GF-D8 (cell line): ENCODE data around the gene ARHGEF38.
A peak's percentile ranks its signal among the peaks of the same experiment; 100 is the strongest.
"Not testable (repeated sequence)": the region's sequence is repeated elsewhere in the genome, so short reads cannot be mapped to it uniquely, and the experiment has no call there.

ENCODE experiments used
- DNase-seq: peaks from one replicate; lab custom pipeline; 2025; lab: John Stamatoyannopoulos, UW

The ARHGEF38 gene

DNA sequence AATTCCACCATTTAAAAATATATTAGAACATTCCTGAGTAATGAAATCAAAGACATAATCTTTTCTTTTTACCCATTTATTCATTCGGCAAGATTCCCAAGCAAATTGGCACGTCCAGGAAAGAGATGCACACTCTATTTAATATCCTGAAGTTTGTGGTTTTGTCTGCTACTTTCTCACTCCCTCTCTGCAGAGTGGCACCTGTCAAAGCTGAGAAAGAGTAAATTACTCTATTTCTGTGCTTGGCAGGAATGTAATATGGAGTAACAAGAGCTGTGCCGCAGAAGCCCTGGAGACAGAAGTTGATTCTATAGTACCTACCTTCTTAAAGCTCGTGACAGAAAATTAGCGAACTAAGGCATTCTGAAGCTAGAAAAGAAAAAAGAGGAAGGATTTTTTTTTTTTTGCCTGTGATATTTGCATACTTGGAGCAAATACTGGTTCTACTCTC is 161.7 kb downstream of the ARHGEF38 start:
- DNase-seq: peak; percentile 79

DNA sequence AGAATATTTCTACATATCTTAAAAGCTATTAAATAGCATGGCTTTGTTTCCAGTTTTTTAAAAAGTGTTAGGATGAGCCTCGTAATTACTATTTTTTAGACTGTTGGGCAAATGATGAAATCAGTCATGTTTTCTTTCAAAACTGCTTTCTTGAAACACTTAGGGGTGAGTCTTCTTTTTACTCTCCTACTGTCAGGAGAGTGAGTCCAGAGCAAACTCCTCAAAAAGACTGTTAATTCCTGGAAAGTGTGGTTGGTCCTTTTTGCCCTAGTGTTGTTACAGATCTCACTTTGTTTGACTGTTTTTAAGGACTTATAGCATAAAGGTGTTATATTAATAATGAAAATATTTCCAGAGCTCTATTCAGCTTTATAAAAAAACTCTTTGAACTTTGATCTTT is 162.5 kb downstream of the ARHGEF38 start:
- peak; percentile 35 for DNase-seq

DNA sequence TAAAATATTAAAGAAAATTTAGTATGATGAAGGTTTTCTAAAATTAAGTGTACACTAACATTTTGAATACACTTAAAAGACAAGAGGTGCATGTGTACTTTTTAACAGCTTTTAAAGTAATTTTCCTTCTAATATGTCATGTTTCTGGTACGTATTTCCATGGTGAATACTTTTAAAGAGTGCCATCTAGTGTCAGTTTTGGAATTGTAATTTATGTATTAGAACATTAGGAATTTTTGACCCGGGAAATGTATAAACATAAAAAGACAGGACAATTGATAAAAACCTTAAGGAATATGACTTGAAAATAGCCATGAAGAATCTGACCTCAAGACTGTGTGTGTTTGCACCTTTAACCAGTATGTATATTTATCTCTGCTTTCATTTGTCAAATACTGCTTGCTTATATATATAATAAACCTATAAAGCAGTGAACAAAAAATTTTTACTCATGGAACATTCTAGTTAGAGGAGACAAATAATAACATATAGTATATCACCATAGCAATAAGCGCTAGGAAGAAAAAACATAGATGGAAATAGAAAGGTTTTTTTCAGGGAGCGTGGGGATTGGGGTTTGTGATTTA is 163.4 kb downstream of the ARHGEF38 start:
- DNase-seq: peak; percentile 27

DNA sequence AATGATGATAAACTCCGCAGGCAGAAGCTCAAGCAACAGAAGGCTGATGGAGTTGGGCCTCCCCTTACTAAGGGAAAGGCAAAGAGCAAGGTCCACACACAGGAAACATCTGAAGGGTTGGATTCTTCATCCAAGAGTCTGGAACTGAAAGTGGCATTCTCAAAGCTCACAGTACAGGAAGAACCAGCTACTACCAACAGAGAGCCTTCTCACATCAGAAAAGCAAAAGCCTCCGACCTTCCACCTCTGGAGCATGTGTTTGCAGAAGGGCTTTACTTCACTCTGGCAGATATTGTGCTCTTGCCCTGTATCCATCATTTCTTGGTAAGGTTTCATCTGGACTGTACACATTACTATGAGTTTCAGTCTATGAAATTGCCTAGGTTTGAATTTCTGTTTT is 166.8 kb downstream of the ARHGEF38 start:
- DNase-seq: no peak

DNA sequence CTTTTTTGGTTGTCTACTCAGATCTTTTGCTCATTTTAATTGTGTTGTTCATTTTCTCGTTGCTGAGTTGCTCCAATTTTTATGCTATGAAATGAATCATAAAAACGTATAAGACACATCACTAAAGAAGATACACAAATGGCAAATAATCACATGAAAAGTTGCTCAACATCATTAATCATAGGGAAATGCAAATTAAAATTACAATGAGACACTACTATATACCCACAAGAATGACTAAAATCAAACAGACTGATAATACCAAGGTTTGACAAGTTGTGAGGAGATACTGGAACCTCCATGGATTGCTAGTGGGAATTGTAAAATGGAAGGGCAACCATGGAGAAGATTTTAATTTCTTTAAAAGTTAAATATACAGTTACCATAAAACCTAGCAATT is 173.2 kb downstream of the ARHGEF38 start:
- no peak for DNase-seq

DNA sequence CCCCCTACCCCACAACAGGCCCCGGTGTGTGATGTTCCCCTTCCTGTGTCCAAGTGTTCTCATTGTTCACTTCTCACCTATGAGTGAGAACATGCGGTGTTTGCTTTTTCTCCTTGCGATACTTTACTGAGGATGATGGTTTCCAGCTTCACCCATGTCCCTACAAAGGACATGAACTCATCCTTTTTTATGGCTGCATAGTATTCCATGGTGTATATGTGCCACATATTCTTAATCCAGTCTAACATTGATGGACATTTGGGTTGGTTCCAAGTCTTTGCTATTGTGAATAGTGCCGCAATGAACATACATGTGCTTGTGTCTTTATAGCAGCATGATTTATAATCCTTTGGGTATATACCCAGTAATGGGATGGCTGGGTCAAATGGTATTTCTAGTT is 177.5 kb downstream of the ARHGEF38 start:
- DNase-seq: not testable (repeated sequence)
